GM06990 (cell line): Measurements from ENCODE around the gene SULT1A2.
"Not testable (repeated sequence)": the region's sequence is repeated elsewhere in the genome, so short reads cannot be mapped to it uniquely, and the experiment has no call there.

Experiments used
- DNase-seq: peaks from one replicate; pipeline ENCODE4 v3.0.0-alpha.2; 2011; ENCODE audit not compliant: insufficient read length; ENCODE audit errors: extremely low read depth
- H3K27me3 ChIP-seq: replicated peaks from 2 replicates; pipeline ENCODE4 v1.6.0; 2011; ENCODE audit warnings: low read length; ENCODE audit not compliant: control insufficient read depth, insufficient read depth
- H3K36me3 ChIP-seq: 2 replicates; pipeline ENCODE4 v1.5.1; 2011; ENCODE audit warnings: low read length; ENCODE audit not compliant: control insufficient read depth, insufficient read depth
- H3K4me3 ChIP-seq: replicated peaks from 2 replicates; pipeline ENCODE4 v1.5.1; 2011; ENCODE audit warnings: low read depth, mild to moderate bottlenecking, control low read depth, low read length
- TF ChIP-seq, protein P1 (sequence below): IDR thresholded peaks from 2 replicates; pipeline ENCODE4 v1.5.1; 2011; ENCODE audit warnings: low read length, control low read depth, mild to moderate bottlenecking, inconsistent platforms; ENCODE audit not compliant: insufficient read depth, poor library complexity, severe bottlenecking

The SULT1A2 gene

DNA sequence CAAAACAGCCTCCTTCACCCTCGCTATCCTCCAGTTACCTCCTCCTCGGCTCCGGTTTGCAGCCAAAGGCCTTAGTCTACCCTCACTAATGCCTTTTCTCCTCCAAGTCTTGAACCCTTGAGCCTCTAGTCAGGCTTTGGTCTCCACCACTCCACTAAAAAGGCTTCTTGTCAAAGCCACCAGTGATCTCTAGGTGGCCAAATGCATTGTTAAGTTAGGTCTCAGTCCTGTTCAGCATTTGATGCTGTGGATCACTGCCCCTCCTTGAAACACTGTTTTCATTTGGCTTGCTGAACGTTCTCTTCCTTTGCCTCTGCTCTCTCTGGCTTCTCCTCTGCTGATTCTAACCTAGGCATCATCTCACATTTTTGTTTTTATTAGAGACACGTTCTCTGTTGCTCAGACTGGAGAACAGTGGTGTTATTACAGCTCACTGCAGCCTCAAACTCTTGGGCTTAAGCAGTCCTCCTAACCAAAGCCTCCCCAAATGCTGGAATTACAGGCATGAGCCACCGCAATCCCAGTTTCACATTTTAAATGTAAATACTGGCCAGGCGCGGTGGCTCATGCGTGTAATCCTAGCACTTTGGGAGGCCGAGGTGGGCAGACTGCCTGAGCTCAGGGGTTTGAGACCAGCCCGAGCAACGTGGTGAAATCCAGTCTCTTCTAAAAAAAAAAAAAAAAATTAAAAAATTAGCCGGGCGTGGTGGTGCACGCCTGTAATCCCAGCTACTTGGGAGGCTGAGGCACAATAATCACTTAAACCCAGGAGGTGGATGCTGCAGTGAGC lies 42.0 kb downstream of the SULT1A2 start:
- TF ChIP-seq, protein P1, sequence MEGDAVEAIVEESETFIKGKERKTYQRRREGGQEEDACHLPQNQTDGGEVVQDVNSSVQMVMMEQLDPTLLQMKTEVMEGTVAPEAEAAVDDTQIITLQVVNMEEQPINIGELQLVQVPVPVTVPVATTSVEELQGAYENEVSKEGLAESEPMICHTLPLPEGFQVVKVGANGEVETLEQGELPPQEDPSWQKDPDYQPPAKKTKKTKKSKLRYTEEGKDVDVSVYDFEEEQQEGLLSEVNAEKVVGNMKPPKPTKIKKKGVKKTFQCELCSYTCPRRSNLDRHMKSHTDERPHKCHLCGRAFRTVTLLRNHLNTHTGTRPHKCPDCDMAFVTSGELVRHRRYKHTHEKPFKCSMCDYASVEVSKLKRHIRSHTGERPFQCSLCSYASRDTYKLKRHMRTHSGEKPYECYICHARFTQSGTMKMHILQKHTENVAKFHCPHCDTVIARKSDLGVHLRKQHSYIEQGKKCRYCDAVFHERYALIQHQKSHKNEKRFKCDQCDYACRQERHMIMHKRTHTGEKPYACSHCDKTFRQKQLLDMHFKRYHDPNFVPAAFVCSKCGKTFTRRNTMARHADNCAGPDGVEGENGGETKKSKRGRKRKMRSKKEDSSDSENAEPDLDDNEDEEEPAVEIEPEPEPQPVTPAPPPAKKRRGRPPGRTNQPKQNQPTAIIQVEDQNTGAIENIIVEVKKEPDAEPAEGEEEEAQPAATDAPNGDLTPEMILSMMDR, result no peak
- peak overlapping the region; percentile 53 for H3K4me3 ChIP-seq
- DNase-seq, result no peak
- H3K36me3 ChIP-seq, result no peaks in the 10 kb centered on the region; the same call in 1 of the 2 replicates
- no peaks in the 10 kb centered on the region for H3K27me3 ChIP-seq

DNA sequence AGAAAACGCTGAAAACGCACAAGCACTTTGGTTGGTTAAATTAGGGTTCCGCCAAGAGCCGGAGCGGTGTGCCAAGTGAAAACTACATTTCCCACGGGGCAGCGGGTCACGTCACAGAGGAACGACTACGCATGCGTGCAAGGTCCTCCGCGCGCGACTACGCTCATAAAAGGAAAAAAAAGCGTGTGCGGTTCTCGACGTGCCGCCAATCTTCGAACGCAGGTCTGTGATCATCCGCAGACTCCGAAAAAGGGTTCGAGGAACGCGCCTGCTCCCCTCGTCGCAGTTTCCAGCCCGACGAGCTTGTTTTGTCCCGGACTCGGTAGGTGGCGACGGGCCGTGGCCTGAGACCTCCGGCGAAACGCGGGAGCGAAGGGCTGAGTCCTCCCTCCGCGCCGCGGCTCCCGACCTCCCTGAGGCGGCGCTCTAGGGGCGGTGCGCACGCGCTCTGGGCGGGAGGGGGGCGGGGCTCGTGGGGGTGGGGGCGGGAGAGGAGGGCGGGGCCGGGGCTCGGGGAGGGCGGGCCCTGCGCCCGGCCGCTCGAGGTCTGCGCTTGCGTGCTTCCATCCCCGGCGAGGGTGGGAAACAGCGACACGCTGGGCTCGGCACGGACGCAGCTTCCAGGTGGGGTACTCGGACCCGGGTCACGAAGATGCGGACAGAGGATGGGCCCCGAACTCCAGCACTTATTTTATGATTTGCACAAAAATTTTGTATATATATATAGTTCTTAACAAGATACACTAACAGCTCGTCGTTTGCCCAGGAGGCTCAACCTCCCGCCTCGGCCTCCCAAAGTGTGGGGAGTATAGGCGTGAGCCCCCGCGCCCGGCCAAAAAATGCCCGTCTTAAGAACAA lies 42.8 kb downstream of the SULT1A2 start, which contains the start of gene SGF29:
TSS of gene SGF29 (plus strand) at position 145 of the 858 bp plus-strand sequence. CDS start 27,150 bp downstream, outside the sequence.
- Histone ChIP-seq H3K27me3 (no peaks in the 10 kb centered on the region), H3K4me3 (peak within 1 kb of the TSS; percentile 90), H3K36me3 (no peaks in the 10 kb centered on the region; the same call in 1 of the 2 replicates)
- TF ChIP-seq, protein P1, result peak; percentile 43
- peak; percentile 93 for DNase-seq

DNA sequence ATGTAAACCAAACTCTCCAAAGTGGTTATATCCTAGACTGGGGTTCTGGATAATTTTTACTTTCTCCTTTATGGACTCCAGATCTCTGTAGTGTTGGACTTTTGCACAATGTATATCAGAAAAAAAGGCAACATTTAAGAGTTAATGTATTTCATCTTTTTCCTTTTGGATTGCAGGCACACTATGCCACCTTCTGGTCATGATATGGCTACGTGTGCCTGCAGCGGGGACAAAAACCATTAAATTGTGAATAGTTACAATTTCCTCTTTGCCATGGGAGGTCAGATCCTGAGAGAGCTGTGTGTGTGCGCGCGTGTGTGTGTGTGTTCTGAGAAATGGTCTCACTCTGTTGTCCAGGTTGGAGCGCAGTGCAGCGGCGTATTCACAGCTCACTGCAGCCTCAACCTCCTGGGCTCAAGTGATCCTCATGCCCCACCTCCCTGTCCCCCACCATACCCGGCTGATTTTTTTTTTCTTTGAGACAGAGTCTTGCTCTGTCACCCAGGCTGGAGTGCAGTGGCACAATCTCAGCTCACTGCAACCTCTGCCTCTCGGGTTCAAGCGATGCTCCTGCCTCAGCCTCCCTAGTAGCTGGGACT lies 47.5 kb downstream of the SULT1A2 start:
- TF ChIP-seq, protein P1, result peak; percentile 62
- H3K27me3 ChIP-seq, result no peaks in the 10 kb centered on the region
- no peak for DNase-seq
- H3K4me3 ChIP-seq, result no peak overlapping the region
- H3K36me3 ChIP-seq, result no peaks in the 10 kb centered on the region

DNA sequence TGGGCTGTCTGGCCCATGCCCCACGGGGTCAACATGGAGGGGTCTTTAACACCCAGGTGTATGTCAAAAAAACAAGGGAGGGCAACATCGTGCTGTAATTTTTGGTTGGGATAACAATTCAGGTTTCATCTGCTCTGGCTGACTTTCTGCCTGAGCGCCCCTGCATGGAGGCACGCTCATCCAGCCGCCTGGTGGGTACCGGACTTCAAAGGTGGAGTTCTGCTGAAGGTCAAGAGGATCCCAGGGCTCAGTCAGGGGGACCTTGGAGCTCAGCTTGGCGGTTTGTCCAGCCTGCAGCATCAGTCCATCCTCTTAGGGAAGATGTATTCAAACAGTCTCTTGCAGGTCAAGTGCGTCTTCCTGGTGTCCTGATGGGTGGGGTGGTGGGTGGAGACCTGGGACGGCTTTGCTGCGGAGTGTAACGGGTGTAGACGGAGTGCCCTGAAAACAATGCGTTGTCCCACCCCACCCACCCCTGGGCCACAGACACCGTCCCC lies 48.5 kb downstream of the SULT1A2 start:
- TF ChIP-seq, protein P1, result no peak
- Histone ChIP-seq H3K36me3 (no peaks in the 10 kb centered on the region), H3K4me3 (no peak overlapping the region), H3K27me3 (no peaks in the 10 kb centered on the region)
- DNase-seq, result no peak

DNA sequence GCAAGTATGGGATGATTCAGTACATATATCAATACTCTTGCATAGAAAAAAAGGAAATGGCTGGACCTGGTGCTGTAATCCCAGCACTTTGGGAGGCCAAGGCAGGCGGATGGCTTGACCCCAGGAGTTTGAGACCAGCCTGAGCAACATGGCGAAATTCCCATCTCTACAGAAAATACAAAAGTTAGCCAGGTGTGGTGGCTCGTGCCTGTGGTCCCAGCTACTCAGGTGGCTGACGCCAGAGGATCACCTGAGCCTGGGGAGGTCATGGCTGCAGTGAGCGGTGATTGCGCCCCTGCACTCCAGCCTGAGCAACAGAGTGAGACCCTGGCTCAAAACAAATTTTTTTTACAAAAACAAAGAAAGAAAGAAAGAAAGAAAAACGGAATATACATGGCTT lies 50.2 kb downstream of the SULT1A2 start:
- no peak for DNase-seq
- Histone ChIP-seq H3K27me3 (no peaks in the 10 kb centered on the region), H3K36me3 (no peaks in the 10 kb centered on the region), H3K4me3 (no peak overlapping the region)
- TF ChIP-seq, protein P1, result no peak

DNA sequence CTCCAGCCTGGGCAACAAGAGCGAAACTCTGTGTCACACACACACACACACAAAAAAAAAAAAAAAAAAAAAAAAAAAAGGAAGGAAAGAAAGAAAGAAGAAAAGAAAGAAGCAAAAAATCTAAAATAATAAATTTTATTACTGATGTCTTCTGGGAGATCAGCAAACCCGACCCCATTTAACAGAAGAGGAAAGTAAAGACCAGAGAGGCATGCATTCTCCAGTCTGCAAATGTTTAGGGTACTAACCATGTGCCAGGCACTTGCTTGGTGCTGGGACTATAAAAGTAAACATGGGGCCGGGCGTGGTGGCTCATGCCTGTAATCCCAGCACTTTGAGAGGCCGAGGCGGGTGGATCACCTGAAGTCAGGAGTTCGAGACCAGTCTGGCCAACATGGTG lies 50.9 kb downstream of the SULT1A2 start:
- H3K27me3 ChIP-seq, DNase-seq, H3K36me3 ChIP-seq, H3K4me3 ChIP-seq: not testable (repeated sequence)
